Measurements from ENCODE around the gene ENOPH1.

DNA sequence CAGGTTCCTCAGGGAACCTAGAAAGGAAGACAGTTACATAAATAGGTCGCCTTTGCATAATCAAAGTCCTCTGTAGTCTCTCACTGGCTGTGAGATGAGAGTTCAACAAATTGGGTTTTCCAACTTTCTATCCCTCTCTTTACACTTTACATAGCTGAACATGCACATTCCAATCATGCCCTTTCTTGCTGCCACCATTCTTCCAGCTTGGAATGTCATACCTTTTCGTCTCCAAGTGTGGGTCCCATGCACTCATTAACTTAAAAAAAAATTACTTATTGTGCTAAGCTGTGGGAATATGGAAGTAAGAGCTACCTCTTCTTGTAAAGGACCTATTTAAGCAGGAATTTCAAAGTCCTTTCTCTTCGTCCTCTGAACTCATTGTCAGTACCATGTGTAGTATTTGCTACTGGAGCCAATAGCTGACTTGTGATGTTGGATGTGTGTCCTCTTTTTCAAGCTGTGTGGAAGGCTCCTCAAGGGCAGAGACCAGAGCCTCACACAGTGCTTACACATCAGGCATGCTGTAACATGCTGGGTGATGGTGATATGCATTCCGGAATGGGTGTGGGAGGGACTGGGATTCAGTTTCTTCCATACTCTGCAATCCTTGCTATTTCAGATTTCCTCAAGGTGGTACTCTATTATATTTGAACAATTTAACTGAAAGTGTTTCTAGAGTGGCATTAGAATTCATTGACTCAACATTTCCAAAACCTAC, 7.1 kb downstream of the ENOPH1 start:
- TF ChIP-seq GATA2 (IDR thresholded peaks at IDR 0.05; ENCODE audit: low read depth, low read length) (no peak), GATA3 (IDR thresholded peaks at IDR 0.05; ENCODE audit: low read depth, low read length) (no peak)

Data from SH-SY5Y (cell line).